ES-I3 (cell line): ENCODE measurements around the gene DNAJC18.

ENCODE experiments used
- H3K36me3 ChIP-seq: 2 replicates; pipeline ENCODE4 v1.6.1; 2013; ENCODE audit warnings: mild to moderate bottlenecking, low read length, control low read depth, moderate library complexity; ENCODE audit not compliant: insufficient read depth
- H3K4me1 ChIP-seq: 2 replicates; pipeline ENCODE4 v1.6.1; 2013; ENCODE audit warnings: mild to moderate bottlenecking, control low read depth, low read length; ENCODE audit not compliant: insufficient read depth
- H3K9ac ChIP-seq: 2 replicates; pipeline ENCODE4 v1.6.1; 2013; ENCODE audit warnings: low read depth, mild to moderate bottlenecking, low read length, moderate library complexity
- H3K9me3 ChIP-seq: 2 replicates; pipeline ENCODE4 v1.6.1; 2013; ENCODE audit warnings: mild to moderate bottlenecking, low read length, moderate library complexity; ENCODE audit not compliant: control insufficient read depth, insufficient read depth

Gene DNAJC18

DNA sequence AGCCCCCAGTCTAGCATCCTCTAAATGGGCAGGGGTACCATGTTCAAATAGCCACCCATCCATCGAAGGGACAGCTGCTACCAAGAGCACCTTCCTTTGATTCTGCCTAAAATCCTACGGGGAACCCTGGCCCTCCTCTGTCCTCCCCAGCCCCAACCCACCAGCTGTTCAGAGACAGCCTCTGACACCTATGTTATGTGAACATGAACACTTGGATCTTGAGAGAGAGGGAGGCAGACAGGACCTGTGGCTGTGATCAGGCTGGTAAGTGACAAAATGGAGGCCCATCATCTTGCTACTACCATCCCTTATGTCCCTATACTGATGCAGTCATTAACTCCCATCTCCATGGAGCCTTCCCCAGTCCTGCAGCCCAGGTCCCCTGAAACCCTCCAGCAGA, 64.4 kb downstream of the DNAJC18 start:
- peaks cover 9% of the 10 kb centered on the region for H3K36me3 ChIP-seq

DNA sequence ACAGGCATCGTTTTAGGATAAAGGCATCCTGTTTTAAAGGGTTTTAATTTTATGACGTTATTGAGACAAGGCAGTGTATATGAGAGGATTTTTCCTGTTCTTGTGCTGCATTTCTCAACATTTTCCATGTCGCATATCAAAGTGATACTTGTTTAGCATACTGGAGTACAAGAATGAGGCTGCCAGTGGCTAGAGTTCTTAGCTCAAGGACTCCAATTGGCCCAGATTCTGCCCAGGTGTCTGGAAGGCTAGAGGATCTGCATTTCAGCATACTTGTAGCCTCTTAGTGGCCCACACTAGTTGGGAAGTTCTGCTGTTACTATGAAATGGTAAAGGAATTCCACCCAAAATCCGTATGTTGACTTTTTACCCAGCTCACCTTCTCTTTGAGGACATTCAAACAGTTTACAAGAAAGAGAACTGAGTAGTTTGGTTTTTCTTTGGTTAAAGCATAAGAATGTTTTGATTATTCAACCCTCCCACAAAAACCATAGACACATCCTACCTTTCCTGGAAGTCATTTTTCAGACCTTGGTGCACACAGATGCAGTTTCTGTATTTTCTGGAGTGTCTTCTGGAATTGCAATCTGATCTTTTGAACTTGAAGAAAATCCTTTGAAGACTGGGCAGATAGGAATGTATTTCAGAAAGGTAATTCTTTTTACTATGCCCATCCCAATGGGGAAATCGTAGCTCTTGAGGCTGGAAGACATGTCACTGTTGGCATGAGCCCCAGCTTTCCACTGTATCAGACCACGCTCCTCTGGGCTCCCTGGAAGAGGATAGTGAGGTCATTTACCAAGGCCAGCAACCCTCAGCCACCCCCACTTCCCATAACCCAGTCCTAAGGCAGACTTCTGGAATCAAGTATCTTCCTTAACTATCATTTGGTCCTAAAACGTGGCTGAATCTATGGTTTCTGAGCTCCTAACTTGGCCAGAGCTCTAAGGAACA, 67.6 kb downstream of the DNAJC18 start:
- Histone ChIP-seq H3K4me1 (no peaks in the 10 kb centered on the region), H3K9me3 (no peaks in the 10 kb centered on the region), H3K9ac (no peak overlapping the region), H3K36me3 (peaks cover 17% of the 10 kb centered on the region)

More for the DNA sequence above, 64.4 kb downstream of the DNAJC18 start:
- Histone ChIP-seq H3K9ac (no peak overlapping the region), H3K4me1 (no peaks in the 10 kb centered on the region; the same call in 1 of the 2 replicates), H3K9me3 (no peaks in the 10 kb centered on the region)

DNA sequence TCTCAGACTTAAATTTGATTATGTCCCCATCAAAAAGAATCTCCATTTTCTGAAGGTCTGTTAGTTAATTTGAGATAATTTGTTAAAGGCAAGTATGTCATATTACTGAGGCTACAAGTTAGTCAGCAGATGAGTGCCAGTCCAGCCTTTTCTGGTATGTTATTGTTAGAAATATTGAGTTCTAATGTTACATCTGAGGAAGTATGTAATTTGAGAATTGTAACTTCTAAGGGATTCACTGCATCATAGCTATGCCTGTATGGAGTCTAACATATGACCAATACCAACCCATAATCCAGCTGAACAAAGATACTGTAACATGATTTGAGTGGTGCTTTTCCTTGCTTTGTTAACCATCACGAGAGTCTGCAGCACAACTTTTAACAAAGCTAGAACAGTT, 70.1 kb downstream of the DNAJC18 start:
- Histone ChIP-seq H3K36me3 (peaks cover 33% of the 10 kb centered on the region), H3K9me3 (no peaks in the 10 kb centered on the region), H3K9ac (no peak overlapping the region), H3K4me1 (no peaks in the 10 kb centered on the region)

DNA sequence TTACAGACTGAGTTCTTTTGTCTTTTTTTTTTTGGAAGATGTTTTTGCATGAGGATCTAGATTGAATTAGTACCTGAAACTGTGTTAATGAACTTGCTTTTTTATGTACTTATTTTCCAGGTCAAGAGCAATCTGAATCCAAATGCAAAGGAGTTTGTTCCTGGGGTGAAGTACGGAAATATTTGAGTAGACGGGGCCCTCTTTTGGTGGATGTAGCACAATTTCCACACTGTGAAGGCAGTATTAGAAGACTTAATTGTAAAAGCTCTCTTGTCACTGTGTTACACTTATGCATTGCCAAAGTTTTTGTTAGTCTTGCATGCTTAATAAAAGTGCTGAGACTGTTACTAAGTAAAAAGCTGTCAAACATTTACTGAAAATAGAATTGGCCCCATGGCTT, 70.7 kb downstream of the DNAJC18 start:
- Histone ChIP-seq H3K36me3 (peaks cover 39% of the 10 kb centered on the region), H3K9ac (no peak overlapping the region), H3K9me3 (no peaks in the 10 kb centered on the region), H3K4me1 (no peaks in the 10 kb centered on the region)

DNA sequence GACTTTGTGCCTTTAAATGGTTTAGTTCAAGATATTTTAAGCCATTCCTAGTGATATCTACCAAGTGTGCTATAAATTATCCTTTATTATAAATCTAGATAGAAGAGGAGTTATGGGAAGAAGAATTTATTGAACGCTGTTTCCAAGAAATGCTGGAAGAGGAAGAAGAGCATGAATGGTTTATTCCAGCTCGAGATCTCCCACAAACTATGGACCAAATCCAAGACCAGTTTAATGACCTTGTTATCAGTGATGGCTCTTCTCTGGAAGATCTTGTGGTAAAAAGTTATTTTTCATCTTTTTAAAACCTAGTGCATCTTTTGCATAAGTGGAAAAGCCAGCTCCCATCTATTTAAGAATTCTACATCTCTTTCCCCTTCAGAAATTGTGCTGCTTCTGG, 74.9 kb downstream of the DNAJC18 start:
- Histone ChIP-seq H3K9me3 (no peaks in the 10 kb centered on the region), H3K9ac (no peak overlapping the region), H3K36me3 (peaks cover 33% of the 10 kb centered on the region), H3K4me1 (no peaks in the 10 kb centered on the region)

DNA sequence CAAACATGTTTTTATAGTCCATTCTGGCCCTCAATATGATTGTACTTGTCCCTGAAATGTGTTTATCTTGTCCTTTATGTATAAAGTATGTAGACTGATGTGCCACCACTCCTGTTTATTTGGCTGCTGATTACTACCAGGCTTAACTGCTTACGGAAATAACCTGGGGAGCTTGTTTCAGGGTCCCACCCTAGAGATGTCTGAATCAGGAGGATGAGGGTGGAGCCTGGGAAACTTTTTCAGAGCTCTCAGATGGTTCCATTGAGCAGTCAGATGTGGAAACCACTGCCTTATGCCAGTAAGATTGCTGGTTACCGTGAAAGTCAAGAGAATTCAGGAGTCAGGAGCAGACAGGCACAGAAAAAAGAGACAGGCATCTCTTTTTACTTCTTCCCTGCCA, 75.4 kb downstream of the DNAJC18 start:
- Histone ChIP-seq H3K4me1 (no peaks in the 10 kb centered on the region), H3K9me3 (no peaks in the 10 kb centered on the region), H3K9ac (no peak overlapping the region), H3K36me3 (peaks cover 31% of the 10 kb centered on the region)

DNA sequence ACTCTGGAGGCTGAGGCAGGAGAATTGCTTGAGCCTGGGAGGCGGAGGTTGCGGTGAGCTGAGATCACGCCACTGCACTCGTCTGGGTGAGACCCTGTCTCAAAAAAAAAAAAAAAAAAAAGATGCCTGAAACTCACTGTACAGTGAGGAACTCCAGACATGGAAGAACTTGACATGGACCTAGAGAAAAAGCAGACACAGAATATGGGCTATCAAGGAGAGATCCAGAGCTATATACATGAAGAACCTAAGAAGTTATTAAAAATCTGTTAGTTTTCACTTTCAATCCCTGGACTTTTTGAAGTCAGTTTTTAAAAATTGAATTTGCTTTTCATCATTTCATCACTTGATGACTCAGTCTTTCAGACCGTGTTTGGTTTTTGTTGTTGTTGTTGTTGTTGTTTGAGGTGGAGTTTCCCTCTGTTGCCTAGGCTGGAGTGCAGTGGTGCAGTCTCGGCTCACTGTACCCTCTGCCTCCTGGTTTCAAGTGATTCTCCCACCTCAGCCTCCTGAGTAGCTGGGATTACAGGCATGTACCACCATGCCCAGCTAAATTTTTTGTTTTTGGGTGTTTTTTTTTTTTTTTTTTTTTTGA, 77.4 kb downstream of the DNAJC18 start:
- H3K36me3 ChIP-seq: peaks cover 27% of the 10 kb centered on the region
- no peaks in the 10 kb centered on the region for H3K9me3 ChIP-seq
- no peaks in the 10 kb centered on the region for H3K4me1 ChIP-seq
- no peak overlapping the region for H3K9ac ChIP-seq

DNA sequence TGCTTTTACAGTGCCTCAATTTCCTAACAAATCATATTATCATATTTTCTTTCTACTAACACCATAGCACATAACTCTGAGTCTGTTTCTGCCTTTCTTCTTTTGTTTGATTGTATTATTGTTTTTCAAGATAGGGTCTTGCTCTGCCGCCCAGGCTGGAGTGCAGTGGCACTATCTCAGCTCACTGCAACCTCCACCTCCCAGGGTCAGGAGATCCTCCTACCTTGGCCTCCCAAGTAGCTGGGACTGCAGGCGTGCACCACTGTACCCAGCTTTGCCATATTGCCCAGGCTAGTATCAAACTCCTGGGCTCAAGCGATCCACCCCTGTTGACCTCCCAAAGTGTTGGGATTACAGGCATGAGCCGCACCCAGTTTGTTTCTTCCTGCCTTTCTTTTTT, 78.9 kb downstream of the DNAJC18 start:
- Histone ChIP-seq H3K9ac (no peak overlapping the region), H3K4me1 (no peaks in the 10 kb centered on the region), H3K36me3 (peaks cover 17% of the 10 kb centered on the region), H3K9me3 (no peaks in the 10 kb centered on the region)
